IPS DF 4.7 (cell line): ENCODE measurements around the gene RPS2.

Source experiments
- DNase-seq: peaks from one replicate; pipeline ENCODE4 v3.0.0-alpha.2; 2013; ENCODE audit warnings: low spot score; ENCODE audit errors: extremely low read depth

Gene RPS2

DNA sequence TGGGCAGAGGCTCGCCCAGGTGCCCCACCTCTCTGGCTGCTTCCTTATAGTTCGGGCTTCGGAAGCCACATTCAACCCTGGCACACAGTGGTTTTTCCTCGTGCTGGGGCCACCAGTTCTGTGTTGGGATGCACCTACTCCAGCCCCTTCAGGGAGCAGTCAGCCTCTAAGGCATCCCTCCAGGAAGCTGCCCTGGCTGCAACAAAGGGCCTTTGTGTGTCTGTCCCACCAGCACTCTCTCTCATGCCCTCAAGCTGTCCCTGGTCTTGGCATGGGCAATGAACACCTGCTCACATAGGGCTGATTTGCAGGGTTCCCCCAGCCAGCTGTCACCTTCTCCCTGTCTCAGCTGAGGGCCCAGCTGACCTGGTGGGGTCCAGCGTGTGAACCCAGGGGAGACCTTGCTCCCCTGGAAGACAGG lies 17.4 kb upstream of the RPS2 start:
- DNase-seq = no peak

DNA sequence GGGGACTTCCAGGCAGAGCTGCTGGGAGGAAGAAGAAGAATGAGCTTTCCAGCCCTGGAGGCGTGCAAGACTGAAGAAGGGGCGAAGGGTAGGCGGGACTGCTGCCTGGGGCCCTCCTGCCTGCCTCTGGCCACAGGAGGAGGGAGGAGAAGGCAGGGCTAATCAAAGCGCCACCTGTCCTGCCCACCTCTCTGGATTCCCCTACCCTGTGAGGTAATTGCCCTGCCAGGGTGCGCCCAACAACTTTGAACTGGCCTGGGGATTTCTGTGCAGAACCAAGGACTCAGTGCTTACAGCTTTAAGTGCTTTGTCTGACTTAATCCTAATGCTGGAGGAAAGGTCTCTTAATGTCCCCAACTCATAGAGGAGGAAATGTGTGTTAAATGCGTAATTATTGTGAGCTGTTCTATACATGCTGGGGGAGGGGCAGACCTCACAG lies 16.8 kb upstream of the RPS2 start, which contains the start of gene NOXO1:
TSS of gene NOXO1 (minus strand) at position 72 of the 439 bp plus-strand sequence. CDS start 290 bp downstream, outside the sequence.
- no peak for DNase-seq

DNA sequence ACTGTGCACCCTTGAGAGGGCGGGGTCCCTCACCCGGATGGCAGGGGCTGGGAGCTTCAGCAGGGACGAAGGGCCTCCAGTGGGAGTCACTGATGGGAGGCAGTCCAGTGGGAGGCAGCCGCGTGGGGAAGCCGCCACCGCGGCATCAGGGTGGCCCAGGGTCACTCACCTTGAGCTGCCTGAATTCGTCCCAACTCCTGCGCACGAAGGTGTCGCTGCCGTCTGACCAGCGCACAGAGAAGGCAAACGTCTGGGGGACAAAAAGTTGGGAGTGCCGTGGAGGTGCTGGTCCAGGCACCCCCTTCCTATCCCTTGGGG lies 16.1 kb upstream of the RPS2 start:
- DNase-seq = no peak

DNA sequence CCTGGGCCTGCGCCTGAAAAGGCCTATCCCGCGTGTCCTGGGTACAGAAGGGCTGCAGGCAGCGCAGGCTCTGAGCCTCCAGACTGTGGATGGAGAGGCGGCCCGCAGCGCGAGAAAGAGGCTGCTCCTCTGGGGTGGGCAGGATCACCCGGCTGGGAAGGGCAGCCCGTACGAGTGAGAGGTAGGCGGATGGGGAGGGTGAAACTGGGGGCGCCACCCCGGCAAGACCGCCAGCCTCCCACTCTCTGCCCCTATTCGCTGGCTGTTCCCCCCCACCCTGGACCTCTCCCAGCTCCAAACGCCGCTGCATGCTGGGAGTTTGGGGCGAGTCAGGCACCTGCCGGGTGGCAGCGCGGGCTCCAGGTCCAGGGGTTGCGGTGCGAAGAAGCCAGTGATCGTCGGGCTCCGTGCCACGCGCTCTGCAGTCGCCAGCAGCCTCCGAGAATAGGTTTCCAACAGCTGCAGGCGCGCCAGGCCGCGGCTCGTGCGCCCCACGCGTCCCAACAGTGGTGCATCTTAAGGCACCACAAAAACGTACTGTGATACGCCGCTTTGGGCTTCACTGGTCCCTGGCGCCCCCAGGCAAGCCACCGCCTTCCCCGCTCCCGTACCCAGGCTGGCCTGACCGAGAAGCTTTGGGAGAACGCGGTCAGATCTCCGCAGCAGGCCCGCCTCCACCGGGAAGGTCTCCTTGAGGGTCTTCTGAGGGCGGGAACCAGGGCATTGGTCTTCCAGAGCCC lies 15.6 kb upstream of the RPS2 start:
- no peak for DNase-seq

DNA sequence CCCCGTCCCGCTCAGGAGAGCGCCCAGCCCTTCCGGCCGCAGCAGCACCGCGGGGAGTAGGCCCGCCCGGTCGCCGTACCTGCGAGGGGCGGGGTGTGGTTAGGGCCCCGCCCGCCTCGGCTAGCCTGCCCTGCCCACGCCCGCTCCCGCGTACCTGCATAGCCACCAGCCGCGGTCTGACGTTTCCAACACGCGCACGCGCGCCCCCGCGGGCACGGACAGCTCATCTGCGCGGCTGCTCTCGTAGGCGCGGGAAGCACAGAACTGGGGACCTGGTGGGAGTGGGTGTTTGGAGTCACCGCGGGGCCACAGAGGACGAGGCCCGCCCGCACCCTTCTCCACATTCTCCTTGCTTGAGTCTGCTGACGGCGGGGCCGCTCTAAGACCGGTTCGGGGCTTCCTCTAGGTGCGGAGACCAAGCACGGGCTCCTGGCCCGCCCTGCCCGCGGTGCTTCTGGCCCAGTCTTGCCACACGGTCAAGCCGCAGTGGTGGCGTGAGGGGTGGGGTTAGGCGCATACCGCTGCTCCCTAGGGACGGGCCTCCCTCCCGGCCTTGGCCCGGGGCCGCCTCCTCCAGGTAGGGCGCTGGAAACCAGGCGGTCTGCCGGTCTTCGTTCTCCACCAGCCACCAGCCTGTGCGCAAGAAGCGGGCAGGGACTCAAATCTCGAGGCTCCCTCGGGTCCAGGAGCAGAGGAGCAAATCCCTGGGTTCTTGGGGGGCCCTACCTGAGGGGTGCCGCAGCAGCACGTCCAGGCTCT lies 14.8 kb upstream of the RPS2 start:
- no peak for DNase-seq

DNA sequence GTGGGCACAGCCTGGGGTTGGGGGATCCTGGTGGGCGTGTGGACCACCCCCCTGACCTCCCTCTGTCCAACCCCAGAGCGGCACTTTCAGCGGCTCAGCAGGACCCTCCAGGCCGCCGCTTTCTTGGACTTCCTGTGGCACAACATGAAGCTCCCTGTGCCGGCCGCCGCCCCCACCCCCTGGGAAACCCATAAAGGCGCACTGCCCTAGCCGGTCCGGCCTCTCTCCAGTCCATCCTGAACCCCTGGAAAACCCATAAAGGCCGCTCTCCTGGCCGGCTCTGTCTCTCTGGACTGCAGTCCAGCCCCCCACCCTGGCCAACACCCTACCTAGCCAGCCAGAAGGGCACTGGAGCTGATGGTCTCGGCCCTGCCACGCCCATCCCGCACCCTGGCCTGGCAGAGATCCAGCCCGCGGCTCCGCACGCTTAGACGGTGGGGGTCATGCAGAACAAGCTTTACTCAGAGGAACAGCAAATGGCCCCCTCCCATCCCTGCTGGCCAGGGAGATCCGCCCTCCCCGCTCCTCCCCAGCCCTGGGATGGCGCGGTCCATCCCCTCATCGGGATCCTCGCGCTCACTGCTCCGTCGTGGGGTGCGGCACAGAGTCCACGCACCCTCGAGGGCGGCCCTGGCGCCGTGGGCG lies 14.0 kb upstream of the RPS2 start:
- DNase-seq = no peak

DNA sequence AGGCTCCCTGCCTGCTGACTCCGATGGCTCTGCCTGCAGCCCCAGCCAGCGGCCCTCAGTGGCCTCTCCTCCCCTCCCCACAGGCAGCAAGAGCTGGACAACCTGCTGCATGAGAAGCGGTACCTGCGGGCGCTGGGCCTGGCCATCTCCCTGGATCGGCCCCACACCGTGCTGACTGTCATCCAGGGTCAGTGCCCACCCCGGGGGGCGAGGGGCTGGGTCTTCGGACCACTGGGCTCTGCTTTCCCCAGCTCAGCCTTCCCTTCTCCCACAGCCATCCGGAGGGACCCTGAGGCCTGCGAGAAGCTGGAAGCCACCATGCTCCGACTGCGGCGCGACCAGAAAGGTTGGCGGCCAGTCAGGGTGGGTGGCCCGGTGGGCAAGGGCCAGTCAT lies 13.2 kb upstream of the RPS2 start:
- DNase-seq = no peak

DNA sequence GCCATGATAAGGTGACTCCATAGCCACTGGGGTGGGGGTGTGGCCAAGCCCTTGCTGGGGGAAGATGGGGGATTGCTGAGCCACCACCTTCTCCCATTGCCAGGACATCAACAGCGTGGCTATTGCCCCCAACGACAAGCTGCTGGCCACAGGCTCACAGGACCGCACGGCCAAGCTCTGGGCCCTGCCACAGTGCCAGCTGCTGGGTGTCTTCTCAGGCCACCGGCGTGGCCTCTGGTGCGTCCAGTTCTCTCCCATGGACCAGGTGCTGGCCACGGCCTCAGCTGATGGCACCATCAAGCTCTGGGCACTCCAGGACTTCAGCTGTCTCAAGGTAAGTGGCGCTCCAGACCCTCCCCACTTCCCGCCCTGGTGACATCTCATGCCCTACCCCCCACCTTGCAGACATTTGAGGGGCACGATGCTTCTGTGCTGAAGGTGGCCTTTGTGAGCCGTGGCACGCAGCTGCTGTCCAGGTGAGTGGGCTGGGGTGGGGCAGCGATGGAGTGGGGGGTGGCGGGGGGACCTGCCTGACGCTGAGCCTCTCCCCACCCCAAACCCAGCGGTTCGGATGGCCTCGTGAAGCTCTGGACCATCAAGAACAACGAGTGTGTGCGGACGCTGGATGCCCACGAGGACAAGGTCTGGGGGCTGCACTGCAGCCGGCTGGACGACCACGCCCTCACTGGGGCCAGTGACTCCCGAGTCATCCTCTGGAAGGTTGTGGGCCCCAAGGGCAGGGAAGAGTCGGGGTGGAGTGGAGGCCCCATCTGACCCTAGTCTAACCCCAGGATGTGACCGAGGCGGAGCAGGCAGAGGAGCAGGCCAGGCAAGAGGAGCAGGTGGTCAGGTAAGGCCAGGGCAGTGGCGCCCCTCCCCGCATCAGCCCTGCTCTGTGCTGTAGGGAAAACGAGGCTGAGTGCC lies 12.6 kb upstream of the RPS2 start:
- no peak for DNase-seq

DNA sequence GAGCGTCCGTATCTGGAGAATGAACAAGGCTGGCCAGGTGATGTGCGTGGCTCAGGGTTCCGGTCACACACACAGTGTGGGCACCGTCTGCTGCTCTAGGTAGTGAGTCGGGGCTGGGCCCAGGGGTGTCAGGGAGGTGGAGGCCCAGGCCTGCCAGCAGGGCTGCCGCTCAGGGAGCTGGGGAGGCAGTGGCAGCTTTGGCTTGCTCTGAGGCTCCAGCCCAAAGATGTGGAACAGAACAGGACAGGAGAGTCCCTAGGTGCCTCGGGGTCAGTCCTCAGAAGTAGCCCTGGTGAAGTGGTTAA lies 11.5 kb upstream of the RPS2 start:
- no peak for DNase-seq

DNA sequence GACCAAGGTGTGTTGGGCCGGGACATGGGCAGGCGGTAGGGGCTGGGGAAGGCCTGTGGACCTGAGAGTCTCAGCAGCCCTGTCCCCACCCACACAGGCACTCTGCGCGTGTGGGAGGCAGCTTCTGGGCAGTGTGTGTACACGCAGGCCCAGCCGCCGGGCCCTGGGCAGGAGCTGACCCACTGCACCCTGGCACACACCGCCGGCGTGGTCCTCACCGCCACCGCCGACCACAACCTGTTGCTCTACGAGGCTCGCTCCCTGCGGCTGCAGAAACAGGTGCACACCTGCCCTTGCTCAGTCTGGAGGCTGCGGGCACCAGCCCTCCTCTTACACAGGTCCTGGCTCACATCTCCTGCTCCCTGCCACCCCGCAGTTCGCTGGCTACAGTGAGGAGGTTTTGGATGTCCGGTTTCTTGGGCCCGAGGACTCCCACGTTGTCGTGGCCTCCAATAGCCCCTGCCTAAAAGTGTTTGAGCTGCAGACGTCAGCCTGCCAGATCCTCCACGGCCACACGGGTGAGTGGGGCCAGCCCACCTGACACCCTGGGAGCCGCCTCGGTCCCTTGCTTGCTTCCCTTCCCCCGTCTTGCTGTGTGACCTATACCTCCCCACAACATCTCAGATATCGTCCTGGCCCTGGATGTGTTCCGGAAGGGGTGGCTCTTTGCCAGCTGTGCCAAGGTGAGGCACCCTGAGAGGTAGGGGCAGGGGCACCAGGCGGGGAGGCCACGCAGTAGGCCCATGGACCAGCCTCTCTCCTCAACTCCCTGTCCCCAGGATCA lies 11.0 kb upstream of the RPS2 start:
- DNase-seq = no peak

DNA sequence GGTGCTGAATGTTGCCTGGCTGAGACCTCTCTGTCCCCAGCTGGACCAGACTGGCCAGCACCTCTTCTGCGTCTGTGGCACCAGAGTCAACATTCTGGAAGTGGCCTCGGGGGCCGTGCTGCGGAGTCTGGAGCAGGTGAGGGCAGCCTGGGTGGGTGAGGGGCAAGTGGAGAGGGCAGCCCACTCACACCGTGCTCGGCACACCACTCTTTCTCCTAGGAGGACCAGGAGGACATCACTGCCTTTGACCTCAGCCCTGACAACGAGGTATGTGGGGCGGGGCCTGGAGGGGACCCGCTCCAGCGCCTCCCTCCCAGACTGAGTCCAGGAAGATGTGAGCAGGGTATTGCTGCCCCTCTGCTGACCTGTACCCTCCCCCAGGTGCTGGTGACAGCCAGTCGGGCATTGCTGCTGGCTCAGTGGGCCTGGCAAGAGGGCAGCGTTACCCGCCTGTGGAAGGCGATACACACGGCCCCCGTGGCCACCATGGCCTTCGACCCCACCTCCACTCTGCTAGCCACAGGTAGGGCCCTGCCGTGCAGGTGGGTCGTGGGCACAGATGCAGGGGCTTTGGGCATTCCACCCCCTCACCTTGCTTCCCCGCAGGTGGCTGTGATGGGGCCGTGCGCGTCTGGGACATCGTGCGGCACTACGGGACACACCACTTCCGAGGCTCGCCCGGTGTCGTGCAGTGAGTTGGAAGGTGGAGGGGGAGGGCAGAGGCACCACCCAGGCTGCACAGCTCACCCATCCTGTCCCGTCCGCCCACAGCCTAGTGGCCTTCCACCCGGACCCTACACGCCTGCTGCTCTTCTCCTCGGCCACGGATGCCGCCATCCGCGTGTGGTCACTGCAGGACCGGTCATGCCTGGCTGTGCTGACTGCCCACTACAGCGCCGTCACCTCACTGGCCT lies 9.8 kb upstream of the RPS2 start:
- no peak for DNase-seq

DNA sequence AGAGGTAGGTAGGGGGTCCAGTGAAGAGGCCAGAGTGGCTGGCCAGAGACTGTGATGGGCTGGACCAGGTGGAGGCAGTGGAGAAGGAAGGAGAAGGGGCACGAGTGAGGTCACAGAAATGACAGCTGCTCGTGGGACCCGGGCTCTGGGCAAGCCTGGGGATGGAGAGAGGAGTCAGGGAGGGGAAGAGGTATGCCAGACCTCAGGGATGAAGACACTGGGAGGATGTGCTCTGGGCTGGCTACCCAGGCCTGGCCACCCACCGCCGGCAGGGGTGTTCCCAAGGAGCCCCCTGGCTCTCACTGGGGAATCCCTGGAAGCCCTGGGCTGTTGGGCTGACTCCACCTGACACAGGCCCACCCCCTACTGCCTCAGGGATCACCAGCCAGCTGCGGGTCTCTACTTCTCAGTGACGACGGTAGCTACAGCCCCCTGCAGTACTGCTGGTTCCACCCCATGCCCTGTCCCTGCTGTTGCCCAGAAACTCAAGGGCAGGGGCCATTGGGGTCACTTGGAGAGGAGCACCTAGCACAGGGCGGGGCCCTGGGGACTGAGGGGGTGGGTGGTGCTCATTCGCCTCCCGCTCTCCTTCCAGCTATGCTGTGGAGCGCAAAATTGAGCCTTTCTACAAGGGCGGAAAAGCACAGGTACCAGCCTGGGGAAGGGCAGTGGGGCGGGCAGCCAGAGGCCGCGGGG lies 9.0 kb upstream of the RPS2 start:
- no peak for DNase-seq

DNA sequence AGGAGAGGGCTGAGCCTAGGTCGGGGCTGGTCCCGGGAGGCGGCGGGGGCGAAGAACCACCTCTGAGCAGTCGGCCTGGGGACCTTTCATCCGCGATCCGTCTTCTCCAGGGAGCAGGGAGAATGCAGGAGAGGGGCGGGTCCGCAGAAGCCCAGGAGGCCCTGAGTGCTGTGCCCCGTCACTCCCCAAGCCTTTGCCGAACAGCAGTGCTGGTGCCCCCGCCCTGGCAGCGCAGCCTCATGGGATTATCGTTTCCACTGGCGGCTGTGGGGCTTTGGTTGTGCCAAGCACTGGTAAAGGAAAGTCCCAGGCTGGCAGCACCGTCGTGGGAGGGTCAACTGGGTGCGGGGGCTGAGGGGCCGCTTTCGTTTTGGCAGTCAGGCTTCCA lies 7.9 kb upstream of the RPS2 start:
- no peak for DNase-seq

DNA sequence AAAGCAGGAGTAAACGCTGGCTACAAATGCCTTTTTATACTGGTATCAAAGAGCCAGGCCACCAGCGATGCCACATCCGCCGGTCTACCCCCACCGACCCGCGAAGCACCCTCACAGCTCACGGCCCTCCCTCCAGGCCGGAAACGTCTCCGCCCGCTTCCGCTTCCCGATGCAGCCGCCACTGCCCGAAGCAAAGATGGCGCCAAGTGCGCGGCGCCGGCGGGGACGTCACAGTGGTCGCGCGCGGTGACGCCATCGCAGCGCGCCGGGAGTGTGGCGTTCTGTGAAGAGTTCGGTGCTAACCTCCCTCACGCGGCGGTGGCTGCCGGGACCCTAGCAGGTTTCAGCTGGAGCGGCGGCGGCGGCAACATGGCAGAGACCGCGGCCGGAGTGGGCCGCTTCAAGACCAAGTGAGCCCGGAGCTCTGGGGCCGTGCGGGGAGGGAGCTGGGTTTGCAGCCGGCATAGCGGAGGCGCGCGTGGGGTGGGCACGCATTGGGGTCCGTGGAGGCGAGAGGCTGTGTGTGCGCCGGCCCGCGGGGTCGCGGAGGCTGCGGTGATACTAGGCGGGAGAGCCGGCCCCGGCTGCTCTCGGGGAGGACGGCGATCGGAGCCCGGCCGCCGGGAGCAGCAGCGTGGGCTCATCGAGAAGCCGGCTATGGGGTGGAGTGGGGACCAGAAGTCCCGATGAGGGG lies 7.3 kb upstream of the RPS2 start, which contains the start of gene TBL3:
TSS of gene TBL3 (plus strand) at position 258 of the 694 bp plus-strand sequence. CDS start at position 370, 112 bp downstream.
- no peak for DNase-seq

DNA sequence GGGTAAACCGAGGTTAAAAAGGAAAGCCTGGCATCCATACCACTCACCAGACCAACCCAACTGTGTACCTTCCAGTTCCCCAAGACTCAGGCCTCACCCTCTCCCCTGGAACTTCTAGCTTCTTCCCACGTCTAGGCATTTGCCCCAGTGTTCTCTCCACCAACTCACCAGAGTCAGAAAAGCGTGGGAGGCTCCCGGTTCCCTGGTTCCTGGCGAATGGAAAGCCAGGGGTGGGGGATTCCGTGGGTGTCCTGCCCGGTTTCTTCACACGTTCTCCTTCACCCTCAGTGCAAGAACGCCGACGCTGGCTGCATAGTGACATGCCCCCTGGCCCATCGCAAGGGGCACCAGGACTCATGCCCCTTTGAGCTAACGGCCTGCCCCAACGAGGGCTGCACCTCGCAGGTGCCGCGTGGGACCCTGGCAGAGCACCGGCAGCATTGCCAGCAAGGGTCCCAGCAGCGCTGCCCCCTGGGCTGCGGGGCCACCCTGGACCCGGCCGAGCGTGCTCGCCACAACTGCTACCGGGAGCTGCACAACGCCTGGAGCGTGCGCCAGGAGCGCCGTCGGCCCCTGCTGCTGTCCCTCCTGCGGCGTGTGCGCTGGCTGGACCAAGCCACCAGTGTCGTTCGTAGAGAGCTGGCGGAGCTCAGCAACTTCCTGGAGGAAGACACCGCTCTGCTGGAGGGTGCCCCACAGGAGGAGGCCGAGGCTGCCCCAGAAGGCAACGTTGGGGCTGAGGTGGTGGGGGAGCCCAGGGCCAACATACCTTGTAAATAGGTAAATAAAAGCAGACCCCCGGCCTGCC lies 3.7 kb upstream of the RPS2 start:
- no peak for DNase-seq

DNA sequence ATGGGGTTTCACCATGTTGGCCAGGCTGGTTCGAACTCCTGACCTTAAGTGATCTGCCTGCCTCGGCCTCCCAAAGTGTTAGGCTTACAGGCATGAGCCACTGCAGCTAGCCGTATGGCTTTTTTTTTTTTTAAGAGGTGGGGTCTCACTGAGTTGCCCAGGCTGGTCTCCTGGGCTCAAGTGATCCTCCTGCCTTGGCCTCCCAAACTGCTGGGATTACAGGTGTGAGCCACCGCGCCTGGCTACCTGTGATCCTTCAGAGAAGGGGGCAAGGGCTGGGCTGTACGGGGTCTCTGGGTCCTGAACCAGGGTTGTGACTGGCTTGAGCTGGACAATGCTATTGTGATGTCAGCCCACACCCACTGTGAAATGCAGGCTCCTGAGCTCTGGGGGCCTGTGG lies 1.8 kb upstream of the RPS2 start, which contains the start of gene RNF151:
TSS of gene RNF151 (plus strand) at position 397 of the 400 bp plus-strand sequence. CDS start 26 bp downstream, outside the sequence.
- no peak for DNase-seq

DNA sequence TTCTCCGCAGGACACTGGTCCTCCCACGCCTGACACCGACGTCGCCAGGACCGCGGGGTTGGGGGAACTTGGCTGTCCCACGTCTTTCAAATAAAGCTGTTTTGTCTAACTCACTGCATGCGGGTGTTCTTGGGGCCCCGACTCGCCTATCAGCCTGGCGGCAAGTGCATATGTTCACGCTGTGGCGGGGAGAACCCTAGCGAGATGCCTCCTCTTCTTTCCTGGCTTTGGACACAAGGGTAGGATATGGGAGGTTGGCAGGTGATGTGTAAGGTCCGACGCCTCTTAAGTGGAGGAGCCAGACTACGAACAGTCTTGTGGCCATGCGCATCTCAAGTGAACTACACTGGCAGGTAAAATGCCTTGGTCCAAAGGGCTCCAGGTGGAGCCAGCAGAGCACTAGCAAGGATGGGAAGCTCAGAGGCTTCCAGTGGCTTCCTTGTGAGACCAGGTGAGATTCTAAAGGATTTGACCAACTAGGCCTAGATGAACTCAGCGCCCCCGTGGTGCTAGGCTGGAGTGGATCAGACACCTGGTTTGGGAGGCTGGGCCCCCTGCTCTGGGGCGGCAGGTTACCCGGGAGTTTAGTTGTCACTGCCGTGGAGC lies 873 bp upstream of the RPS2 start:
- no peak for DNase-seq
